Measurements from ENCODE around the gene PDZD2.

GRCh38 chr5:31944684-31945445 is 305.9 kb downstream of the PDZD2 start:
- no peak for TF ChIP-seq CTCF (IDR thresholded peaks at IDR 0.05)
- no peak for TF ChIP-seq EP300 (IDR thresholded peaks at IDR 0.05)
- TF ChIP-seq POLR2A (IDR thresholded peaks at IDR 0.05) = no peak
